ENCODE data around the gene CYP2U1. TPM values are rescaled to one million over a fixed set of nuclear protein-coding genes. Genes with fewer than 3 reads are reported as not detected.

The CYP2U1 gene
- total RNA-seq, 1 experiment from 2014 or later, result 1.1 TPM

DNA sequence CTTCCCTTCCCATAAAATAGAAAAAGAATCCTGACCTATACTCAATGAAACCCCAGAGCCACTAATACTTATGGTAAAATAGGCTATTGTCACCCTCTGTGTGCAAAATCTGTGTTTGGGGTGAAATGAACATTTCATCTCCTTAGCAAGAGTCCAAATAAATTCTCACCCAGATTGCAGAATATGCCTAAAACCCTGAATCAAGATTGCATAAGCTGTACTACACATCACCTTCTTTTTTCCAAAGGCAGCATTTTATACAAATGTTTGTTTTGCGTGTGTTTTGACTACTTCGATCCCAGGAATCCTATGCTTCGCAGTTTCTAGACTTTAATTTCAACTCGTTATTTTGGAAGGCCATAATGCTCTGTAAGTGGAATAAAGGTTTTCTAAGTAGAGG lies 46.1 kb downstream of the CYP2U1 start:
- no peak overlapping the region for H3K27ac ChIP-seq
- no peak overlapping the region for H3K4me2 ChIP-seq
- H3K27me3 ChIP-seq (ENCODE audit: insufficient read depth, low read depth), result no peaks in the 10 kb centered on the region
- DNase-seq, result no peak
- BruUV-seq (replicated peaks), result no TSS peak
- no peaks in the 10 kb centered on the region for H3K4me1 ChIP-seq (replicated peaks; ENCODE audit: insufficient read depth)
- H3K4me3 ChIP-seq, result no peak overlapping the region
- TF ChIP-seq, protein P1, sequence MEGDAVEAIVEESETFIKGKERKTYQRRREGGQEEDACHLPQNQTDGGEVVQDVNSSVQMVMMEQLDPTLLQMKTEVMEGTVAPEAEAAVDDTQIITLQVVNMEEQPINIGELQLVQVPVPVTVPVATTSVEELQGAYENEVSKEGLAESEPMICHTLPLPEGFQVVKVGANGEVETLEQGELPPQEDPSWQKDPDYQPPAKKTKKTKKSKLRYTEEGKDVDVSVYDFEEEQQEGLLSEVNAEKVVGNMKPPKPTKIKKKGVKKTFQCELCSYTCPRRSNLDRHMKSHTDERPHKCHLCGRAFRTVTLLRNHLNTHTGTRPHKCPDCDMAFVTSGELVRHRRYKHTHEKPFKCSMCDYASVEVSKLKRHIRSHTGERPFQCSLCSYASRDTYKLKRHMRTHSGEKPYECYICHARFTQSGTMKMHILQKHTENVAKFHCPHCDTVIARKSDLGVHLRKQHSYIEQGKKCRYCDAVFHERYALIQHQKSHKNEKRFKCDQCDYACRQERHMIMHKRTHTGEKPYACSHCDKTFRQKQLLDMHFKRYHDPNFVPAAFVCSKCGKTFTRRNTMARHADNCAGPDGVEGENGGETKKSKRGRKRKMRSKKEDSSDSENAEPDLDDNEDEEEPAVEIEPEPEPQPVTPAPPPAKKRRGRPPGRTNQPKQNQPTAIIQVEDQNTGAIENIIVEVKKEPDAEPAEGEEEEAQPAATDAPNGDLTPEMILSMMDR (conservative IDR thresholded peaks at IDR 0.05), result no peak
- TF ChIP-seq EZH2 (IDR thresholded peaks at IDR 0.05; ENCODE audit: low read depth), result no peak
- H3F3A ChIP-seq (ENCODE audit: insufficient read depth, low read depth), result no peaks in the 10 kb centered on the region
- POLR2A ChIA-PET (ENCODE audit: unreplicated experiment), result no interaction called here
- no peaks in the 10 kb centered on the region for H4K20me1 ChIP-seq (ENCODE audit: insufficient read depth)
- H3K9me3 ChIP-seq (ENCODE audit: insufficient read depth, low read depth), result no peaks in the 10 kb centered on the region
- H3K79me2 ChIP-seq (ENCODE audit: low read depth), result no peaks in the 10 kb centered on the region
- H3K36me3 ChIP-seq (ENCODE audit: low read depth), result no peaks in the 10 kb centered on the region
- no peaks in the 10 kb centered on the region for H3K9me2 ChIP-seq (ENCODE audit: insufficient read depth)
- intact Hi-C loops (cut with micrococcal nuclease; ENCODE audit: unreplicated experiment), result no loop called here
- no peak overlapping the region for H2AFZ ChIP-seq
- CTCF ChIA-PET, result no interaction called here

DNA sequence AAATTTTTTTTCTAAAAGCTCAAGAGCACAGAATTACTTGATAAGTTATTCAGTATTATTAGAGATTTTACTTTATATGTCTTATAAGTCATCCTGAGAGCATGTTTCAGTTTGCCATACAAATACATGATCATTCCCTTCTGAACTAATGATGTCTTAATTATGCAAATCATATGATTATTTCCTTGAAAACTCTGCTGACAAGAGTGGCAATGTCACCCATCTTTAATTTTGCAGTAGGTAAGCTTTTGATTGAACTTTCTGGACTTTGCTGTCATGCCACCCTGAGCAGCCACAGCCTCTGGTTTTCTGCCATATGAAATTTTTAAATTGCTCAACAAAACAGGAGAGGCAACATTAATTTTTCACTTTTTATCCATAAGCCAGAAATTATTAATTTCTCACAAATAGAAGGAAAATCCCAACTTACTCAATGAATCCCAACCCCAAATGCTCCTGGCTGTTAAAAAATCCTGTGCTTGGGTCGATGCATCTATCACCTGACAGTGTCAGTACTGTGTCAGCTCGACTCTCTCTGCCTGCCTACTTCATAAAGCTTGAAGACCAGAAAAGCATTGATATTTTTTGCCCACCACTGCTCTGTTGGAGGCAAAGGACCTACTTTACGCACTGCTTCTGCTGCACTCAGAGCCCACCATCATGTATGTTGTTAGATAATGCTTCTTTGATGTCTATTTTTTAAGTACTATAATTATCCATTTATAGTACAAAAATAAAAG lies 46.8 kb downstream of the CYP2U1 start:
- BruUV-seq (replicated peaks), result no TSS peak

DNA sequence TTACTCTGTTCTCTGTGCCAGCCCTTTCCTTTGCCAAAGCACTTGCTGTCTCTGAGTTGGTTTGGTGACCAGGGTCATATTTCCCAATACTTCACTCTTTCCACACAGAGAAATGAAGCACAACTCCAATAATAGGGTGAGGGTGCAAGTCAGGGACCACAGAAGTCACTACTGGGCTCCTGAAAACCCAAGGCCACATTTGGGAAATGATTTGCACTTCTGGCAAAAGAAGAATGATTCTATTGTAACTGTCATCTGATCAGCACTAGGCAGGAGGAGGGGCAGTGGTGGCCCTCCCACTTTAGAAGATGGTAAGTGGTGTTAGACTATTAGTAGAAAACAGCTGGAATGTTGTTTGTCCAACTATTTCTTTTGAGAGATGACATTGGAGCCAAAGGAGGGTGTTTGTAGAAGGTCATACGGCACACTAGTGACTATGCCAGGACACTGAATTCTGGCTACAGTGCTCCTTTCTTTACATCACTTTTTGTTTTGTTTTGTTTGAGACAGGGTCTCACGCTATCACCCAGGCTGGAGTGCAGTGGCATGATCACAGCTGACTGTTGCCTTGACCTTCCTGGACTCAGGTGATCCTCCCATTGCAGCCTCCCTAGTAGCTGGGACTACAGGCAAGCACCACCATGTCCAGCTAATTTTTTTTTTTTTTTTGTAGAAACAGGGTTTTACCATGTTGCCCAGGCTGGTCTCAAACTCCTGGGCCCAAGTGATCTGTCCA lies 47.5 kb downstream of the CYP2U1 start:
- Histone ChIP-seq H3K4me3 (no peak overlapping the region), H3K36me3 (ENCODE audit: low read depth) (no peaks in the 10 kb centered on the region), H3K9me2 (ENCODE audit: insufficient read depth) (no peaks in the 10 kb centered on the region), H3K27ac (no peak overlapping the region), H3K27me3 (ENCODE audit: insufficient read depth, low read depth) (no peaks in the 10 kb centered on the region), H3K79me2 (ENCODE audit: low read depth) (no peaks in the 10 kb centered on the region), H2AFZ (no peak overlapping the region), H3K4me1 (replicated peaks; ENCODE audit: insufficient read depth) (no peaks in the 10 kb centered on the region), H3F3A (ENCODE audit: insufficient read depth, low read depth) (no peaks in the 10 kb centered on the region), H3K4me2 (no peak overlapping the region), H4K20me1 (ENCODE audit: insufficient read depth) (no peaks in the 10 kb centered on the region), H3K9me3 (ENCODE audit: insufficient read depth, low read depth) (no peaks in the 10 kb centered on the region)
- no TSS peak for BruUV-seq (replicated peaks)
- DNase-seq, result no peak
- ChIA-PET POLR2A (ENCODE audit: unreplicated experiment) (no interaction called here), CTCF (no interaction called here)
- TF ChIP-seq, protein P1 (conservative IDR thresholded peaks at IDR 0.05), result no peak
- TF ChIP-seq EZH2 (IDR thresholded peaks at IDR 0.05; ENCODE audit: low read depth), result no peak
- intact Hi-C loops (cut with micrococcal nuclease; ENCODE audit: unreplicated experiment), result no loop called here

More for the DNA sequence above, 46.8 kb downstream of the CYP2U1 start:
- H3K4me1 ChIP-seq (replicated peaks; ENCODE audit: insufficient read depth), result no peaks in the 10 kb centered on the region
- intact Hi-C loops (cut with micrococcal nuclease; ENCODE audit: unreplicated experiment), result no loop called here
- H3K4me2 ChIP-seq, result no peak overlapping the region
- no peaks in the 10 kb centered on the region for H4K20me1 ChIP-seq (ENCODE audit: insufficient read depth)
- CTCF ChIA-PET, result no interaction called here
- no peaks in the 10 kb centered on the region for H3K27me3 ChIP-seq (ENCODE audit: insufficient read depth, low read depth)
- H3K36me3 ChIP-seq (ENCODE audit: low read depth), result no peaks in the 10 kb centered on the region
- no peaks in the 10 kb centered on the region for H3K9me2 ChIP-seq (ENCODE audit: insufficient read depth)
- H3K9me3 ChIP-seq (ENCODE audit: insufficient read depth, low read depth), result no peaks in the 10 kb centered on the region
- no peak overlapping the region for H3K4me3 ChIP-seq
- no peak for TF ChIP-seq EZH2 (IDR thresholded peaks at IDR 0.05; ENCODE audit: low read depth)
- TF ChIP-seq, protein P1 (conservative IDR thresholded peaks at IDR 0.05), result no peak
- no peaks in the 10 kb centered on the region for H3F3A ChIP-seq (ENCODE audit: insufficient read depth, low read depth)
- no peak overlapping the region for H2AFZ ChIP-seq
- no peak overlapping the region for H3K27ac ChIP-seq
- DNase-seq, result no peak
- no peaks in the 10 kb centered on the region for H3K79me2 ChIP-seq (ENCODE audit: low read depth)
- POLR2A ChIA-PET (ENCODE audit: unreplicated experiment), result no interaction called here

All from PC-9 (cell line).